A204.1 (cell line): ENCODE data around the gene KIAA0825.
"Not testable (repeated sequence)": the region's sequence is repeated elsewhere in the genome, so short reads cannot be mapped to it uniquely, and the experiment has no call there.

Experiments used
- FAIRE-seq: peaks from 2 replicates; lab custom pipeline; 2012; peaks lifted over from hg19 to GRCh38; lab: Jason Lieb, UNC

The KIAA0825 gene

DNA sequence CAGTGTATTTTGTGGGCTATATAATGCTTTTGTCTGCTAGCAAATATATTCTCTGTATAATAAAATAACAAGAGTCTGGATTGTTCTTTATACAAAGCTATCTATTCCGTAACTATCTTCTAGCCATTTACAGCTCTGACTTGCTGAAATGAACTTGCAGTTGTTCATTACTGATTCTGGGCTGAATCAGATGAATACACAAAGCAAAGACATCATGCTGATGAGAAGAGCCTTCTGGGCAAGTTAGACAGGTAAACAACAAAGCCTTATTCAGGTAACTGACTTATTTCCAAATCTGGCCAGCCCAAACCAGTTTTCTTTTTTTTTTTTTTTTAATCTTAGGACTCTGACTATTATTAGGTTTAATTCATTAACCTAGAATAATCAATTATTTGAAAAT lies 255.5 kb downstream of the KIAA0825 start:
- FAIRE-seq, result no peak

DNA sequence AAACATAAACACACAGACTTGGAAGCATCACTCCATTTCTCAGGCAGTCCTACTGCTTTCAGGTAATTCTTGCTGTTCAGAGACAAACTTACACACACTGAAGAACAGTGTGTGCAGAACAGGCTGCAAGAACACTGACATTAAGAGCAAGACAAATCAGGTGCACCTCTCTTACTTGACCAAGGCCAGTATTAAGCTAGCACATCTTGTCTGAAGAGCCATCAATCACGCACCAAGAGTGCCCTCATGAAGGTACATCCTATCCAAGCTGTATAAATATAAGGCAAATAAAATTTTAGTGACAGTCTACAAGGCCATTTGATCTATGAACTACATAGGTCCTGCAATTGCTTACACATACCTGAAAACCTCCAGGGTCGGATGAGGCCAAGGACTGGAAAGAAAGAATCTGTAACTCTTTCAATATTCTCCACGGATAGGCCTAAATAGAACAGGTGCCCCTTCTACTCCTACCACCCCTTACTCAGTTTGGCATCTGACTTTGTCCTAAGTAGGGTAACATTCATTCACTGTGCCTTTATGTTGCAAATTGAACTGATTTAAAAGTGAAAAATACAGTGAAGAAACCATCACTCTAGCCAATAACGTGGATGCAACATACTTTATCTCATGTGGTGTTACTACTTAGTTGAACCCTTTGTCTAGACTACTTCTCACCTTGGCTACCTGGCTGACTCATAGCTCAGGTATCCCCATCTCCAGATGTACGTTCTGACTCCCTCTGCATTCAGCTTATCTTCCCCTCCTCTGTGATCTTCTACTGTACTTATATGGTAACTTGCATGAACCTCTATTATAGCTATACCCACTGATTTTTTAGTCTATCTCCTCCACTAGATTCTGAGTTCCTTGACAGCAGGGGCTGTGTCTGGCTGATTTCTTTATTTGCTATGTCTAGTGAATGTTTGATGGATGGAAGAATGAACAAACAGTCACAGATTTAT lies 256.3 kb downstream of the KIAA0825 start:
- no peak for FAIRE-seq

DNA sequence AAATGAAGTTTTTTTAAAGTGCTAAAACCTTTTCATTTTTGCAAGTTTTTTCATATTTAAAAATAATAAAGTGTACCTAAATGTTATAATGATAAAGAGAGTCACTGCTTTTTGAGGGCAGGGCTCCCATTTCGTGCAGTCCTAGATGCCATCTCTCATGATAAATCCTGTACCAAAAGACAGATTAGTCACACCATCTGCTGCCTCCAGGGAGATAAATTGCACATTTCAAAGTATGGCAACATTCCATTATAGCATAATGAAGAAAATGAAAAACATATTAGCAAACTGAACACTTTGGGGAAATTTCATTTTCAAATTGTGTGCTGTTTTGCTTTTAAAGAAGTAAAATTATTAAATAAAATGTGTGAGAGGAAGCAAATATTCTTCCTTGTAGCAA lies 257.2 kb downstream of the KIAA0825 start:
- FAIRE-seq, result no peak

DNA sequence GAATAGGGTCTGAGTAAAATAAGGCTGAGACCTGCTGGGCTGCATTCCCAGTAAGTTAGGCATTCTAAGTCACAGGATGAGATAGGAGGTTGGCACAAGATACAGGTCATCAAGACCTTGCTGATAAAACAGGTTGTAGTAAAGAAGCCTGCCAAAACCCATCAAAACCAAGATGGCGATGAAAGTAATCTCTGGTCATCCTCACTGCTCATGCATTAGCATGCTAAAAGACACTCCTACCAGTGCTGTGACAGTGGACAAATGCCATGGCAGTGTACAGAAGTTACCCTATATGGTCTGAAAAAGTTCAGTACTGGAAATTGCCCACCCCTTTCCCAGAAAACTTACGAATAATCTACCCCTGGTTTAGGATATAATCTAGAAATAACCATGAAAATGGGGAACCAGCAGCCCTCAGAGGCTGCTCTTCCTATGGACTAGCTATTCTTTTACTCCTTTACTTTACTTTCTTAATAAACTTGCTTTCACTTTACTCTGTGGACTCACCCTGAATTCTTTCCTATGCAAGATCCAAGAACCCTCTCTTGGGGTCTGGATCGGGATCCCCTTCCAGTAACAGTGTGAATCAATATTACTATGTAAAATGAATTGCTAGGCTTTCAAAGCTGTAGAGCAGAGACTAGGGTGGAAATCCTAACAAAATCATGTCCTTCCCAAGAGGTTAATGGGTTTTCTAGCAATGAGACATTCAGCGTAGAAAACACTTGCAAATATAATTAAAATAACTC lies 257.8 kb downstream of the KIAA0825 start:
- FAIRE-seq, result no peak

DNA sequence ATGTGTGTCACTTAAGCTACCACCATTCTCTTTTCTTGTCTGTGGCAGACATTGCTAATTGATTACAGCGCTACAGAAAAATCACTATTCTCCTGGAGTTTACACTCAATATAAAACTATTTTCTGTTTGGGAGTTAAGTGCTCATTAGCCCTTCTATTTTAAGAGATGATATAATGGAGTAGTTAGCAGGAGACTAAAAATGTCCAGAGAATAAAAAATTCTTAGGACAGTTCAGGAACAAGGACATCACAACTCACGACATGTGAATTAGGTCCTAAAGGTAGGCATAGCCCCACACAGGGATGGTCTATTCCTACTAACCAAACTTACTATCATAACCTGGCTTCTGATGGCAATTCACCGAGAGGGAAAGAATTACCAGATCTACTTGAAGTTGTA lies 258.5 kb downstream of the KIAA0825 start:
- FAIRE-seq, result no peak

DNA sequence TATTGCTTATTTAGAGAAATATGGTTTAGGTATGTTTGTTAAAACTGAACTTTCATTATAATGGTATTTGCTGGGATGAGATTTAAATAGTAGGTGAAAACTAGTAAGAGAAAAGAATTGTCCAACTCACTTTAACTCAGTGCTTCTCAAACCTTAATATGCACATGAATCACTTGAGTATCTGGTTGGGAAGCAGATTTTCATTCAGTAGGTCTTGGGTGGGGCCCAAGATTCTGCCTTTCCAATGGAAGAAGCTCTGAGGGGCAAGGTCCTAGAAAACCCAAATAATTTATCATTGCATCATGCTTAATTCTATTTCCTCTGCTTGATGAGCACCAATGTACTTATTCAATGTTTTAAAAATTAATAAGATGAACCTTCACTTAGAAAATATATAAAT lies 262.6 kb downstream of the KIAA0825 start:
- no peak for FAIRE-seq

DNA sequence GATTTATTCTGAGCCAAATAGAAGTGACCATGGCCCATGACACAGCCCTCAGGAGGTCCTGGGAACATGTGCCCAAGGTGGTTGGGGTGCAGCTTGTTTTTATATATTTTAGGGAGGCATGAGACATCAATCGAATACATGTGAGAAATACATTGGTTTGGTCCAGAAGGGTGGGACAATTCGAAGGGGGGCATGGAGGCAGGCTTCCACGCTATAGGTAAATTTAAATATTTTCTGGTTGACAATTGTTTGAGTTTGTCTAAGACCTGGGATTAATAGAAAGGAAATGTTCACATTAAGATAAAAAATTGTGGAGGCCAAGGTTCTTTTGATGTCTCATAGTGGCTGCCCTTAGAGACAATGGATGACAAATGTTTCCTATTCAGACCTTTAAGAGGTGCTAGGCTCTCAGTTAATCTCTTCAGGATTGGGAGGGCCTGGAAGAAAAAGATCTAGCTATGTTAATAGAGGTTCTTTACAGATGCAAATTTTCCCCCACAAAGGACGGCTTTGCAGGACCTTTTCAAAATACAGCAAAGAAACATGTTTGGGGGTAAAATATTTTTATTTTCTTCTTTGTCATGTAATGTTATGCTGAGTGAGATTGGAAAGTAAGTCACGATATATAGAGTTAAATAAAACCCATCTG lies 263.4 kb downstream of the KIAA0825 start:
- not testable (repeated sequence) for FAIRE-seq

DNA sequence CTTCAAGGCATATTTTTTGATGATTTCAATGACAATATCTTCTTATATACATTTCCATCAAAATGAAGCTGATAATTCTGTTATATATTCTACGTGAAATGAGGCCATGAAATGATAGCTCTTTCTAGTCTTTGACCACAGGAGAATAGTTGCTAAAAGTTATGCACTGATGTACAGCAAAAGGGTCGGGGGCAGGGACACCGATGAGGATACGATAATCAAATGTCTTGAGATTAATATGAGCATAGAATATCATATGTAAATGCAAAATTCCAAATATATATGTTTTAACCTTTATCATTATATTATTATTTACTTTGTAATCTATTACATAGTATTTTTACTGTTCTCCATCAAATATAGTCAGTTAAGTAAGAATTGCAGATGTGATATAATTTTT lies 264.8 kb downstream of the KIAA0825 start:
- FAIRE-seq, result no peak

DNA sequence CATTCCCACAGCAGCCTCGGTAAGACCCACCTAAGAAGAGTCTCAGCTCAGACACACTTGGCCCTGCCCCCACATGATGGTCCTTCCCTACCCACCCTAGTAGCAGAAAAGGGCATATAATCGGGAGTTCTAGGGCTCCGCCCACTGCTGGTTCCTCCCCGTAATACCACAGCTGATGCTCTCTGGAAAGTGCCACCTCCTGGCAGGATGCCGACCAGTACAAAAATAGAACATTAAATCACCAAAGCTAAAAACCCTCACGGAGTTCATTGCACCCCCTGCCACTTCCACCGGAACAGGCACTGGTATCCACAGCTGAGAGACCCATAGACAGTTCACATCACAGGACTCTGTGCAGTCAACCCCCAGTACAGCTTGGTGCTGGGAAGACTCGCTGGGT lies 271.3 kb downstream of the KIAA0825 start:
- no peak for FAIRE-seq

DNA sequence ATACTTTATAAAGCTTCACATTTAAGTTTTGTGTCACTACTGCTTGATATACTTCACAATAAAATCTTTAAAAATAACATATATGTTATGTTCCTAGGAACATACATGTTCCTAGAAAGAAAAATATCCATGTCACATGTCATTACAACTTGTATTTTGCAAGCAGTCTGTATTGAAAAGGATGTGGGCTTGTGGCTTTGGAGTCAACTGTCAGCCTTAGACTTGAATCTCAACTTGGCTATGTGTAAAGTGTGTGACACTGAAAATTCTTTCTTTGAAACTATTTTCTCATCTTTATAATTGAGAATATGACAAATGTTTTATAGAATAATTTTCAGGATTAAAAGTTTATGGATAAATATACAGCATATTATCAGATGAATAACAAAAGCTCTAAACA lies 273.1 kb downstream of the KIAA0825 start:
- FAIRE-seq, result no peak

DNA sequence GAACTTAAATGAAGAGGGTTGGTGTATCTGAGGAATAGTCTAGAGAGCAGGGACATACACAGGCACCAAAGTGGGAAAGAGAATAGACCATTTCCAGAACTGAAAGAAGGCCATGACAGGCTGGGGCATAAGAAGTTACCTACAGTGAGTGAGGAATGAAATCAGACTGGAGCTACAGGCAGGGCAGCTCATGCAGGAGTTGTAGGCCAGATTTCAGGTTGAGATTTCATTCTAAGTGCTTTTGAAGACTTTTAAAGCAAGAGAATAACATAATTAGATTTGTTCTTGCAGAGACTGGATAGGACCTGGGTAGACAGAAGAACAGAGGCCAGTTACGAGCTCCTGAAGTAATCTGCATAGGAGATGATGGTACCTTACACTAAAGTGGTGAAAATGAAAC lies 280.8 kb downstream of the KIAA0825 start:
- FAIRE-seq, result no peak

DNA sequence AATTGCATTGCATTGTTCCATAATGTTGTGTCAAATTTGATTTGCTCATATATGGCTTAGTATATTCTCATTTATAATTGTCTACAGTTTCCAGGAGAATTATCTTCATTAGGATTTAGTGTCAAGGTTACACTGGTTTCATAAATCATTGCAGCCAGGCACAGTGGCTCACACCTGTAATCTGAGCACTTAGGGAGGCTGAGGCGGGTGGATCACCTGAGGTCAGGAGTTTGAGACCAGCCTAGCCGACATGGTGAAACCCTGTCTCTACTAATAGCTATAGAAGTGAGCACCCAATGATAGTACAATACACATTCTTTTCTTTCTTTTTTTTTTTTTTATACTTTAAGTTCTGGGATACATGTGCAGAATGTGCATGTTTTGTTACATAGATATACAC lies 282.5 kb downstream of the KIAA0825 start:
- FAIRE-seq, result no peak

DNA sequence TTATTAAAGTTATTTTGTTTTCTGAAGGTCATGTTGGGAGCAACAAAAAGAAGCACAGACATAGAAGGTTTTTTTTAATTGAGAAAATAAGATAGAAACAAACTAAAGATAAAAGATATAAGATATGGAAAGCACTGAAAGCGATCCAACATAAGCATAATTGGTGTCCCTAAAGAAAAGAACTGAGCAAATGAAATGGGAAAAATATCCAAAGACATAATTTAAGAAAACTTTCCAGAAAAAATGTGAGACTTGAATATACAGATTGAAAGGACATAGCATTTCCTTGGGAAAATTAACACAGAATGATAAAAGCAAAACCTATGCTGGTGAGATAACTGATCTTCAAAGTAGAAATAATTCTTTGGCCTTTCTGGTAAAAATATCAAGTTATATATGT lies 289.3 kb downstream of the KIAA0825 start:
- FAIRE-seq, result no peak

DNA sequence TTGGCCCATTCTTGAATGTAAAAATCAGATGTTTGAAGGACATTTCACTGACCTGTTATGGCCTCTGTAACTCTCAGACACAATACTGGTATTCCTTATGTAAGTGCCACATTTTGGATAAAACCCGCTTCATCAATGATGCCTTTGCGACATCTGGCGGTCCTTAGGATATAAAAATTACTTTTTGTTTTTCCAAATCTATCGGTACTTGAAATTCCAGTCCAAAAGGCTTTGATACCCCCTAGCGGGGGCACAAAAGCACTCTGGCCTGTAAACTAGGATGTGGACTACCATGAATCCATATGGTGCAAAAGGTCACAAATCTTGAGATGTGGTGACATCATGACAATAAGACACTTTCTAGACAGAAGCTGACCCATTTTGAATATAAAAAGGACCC lies 291.8 kb downstream of the KIAA0825 start:
- FAIRE-seq, result no peak

DNA sequence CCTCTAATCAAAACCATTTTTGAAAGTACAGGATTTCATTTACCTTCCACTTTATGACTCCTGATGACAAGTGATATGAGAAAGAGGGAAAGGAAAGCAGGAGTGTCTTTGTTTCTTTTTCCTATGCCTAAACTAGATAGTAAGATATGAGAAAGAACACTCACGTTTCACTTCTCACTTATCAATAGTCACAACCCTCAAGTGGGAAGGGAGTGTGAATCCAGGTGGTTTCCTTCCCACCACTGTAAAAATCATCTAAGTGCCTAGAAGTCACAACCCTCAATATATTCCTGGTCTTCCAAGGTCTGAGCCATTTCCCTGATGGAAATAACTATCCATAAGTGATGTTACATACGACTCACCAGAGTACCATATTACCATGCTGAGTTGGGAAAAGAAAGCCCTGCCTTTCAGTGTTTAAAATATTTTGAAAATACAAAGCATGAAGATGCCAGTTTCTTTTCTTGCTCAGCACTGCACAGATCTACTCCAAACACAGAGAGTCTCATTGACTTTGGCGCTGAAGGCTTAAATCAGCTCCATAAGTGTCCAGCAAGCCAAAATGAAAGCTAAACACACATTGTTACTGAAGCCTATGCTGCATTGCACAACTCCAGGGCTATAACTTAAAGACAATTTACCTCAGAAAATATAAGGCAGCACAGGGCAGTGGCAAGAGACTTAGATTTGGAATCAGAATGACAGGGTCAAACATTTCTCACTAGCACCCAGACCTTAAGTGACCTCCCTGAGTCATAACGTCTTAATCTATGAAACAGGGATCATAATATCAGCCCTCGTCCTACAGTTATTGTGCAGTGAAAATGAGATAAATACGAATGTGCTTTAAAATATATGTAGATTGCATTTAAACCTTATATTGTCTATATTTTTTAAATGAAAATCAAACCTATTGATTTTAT lies 301.2 kb downstream of the KIAA0825 start:
- no peak for FAIRE-seq

DNA sequence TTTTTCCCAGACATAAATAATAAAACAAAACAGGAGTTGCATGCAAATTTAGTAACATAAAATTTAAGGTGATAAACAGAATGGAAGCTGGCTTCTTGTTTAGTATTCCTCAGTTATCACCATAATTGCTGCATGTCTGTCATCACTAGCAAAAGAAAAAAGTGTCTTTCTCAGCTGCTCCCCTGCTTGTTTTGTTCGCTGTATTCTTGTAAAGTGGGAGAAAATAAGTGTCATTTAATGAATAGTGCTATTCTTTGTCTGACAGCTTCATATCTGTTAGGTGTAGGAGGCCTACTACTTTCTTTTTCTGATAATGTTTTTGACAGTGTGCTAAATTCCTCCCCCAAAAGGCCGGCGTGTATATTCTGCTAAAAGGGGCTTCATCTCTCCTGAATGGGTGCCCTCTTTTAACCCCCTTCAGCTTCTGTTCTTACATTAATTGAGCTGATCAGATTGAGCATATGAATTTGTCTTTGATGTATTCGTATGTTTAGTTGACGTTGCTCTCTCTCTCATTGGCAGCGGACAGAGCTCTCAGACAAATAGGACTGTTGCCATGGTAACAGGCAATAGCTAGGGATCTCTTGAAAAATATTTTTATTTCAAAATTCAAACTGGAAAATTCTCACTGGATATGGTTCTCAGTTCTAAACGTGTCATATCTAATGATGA lies 303.8 kb downstream of the KIAA0825 start:
- FAIRE-seq, result no peak

DNA sequence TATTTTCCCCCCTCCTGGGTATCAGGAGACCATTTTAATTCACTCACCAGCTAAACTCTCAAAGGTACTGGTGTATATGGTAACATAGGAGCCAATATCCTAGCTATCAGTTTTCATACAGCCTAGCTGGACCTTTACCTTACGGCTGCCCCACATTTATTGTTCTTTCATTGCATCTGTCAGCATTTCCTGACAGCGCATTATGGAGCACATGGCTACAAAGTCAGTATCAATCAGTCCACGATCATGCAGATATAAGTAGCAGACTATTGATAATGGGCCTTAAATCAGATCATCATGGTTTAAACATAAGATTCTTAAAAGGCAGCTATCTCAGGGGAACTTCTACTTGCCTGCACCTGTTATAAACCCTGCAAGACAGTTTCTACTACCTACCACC lies 304.7 kb downstream of the KIAA0825 start:
- no peak for FAIRE-seq

DNA sequence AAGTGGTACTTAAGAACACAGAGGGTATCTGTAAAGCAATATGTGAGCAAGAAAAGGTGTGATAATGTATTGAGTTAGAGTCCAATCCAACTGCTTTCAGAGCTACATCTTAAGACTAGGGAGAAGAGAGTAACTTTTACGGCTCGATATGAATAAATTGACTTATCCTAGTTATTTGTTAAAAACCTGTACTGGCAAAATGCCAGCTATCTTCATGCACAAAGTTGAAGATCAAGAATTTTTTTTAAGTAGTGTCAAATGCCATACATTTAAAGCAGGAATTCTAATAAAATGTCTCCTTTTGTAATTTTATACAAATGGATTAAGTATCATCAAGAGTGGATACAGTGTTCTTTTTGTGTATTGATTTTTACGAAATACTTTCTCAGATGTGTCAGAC lies 305.2 kb downstream of the KIAA0825 start:
- FAIRE-seq, result no peak

DNA sequence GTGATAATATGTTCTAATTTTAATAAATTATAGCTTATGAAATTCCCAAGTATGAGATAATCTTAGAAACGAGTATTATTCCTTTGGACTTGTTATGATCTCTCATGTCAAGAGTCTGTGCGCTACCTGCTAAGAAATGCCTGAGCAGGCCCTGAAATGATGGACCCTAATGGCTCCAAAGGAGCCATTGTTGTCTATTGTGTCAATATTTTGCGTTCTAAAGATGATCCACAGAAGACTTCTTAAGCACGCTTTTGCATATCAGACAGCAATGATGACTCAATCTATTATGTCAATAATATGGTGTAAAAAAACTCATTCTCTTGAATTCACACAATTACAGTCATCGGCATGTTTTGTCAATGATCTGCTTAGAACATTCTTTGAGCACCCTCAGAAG lies 306.1 kb downstream of the KIAA0825 start:
- no peak for FAIRE-seq

DNA sequence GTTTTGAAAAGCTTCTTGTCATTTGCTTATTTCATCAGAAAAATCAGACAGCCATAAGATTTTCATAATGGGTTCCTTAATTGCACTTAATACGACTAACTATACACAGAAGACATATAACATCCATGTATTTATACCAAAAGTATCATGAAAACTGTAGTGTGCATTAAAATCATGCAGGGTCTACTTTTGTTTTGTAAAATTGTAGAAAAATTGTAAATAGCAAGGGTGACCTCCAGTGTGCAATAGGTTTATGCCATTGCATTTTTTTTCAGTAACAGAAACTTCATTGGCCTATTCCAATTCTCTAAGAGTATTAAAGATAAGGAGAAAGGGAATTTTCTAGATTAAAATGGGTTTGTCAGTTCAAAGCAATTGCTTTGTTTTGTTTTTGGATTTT lies 307.6 kb downstream of the KIAA0825 start:
- no peak for FAIRE-seq

DNA sequence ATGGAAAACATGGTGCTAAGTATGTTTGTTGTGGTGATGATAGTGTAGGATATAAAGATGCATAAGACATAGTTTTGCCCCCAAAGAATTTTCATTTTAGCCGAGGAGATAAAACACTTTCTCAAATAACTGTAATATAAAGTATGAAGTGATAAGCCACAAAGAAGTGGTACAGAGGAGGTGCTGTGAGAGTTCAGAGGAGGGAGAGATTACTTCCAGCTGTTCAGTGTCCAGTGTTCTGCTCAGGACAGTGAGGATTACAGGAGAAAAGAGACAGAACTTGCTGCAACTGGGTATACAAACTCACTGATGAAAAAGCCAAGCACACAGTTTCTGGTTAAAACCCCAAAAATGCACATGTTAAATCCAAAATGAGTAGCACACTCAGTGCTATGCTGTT lies 309.3 kb downstream of the KIAA0825 start:
- no peak for FAIRE-seq
